Measurements from ENCODE around the gene OR5D16. TPM values are rescaled to one million over a fixed set of nuclear protein-coding genes. Genes with fewer than 3 reads are reported as not detected.
"Not testable (repeated sequence)": the region's sequence is repeated elsewhere in the genome, so short reads cannot be mapped to it uniquely, and the experiment has no call there.

OR5D16 gene
- total and polyA plus RNA-seq, 2 of the 13 experiments (the other 11 are each of a cell fraction or from before 2014, with no cell fraction given) = not detected

- H2AFZ ChIP-seq (ENCODE audit: low read length); H3K79me2 ChIP-seq (ENCODE audit: insufficient read depth, low read length); H4K20me1 ChIP-seq (ENCODE audit: insufficient read depth, low read length); H3K4me1 ChIP-seq (ENCODE audit: insufficient read depth, low read length); DNase-seq (ENCODE audit: low spot score); POLR2A ChIA-PET; in situ Hi-C loops (cut with HindIII; ENCODE audit: extremely low pct_ligation_motif_present, low pct_unique_long_range_greater_than_20kb); H3K4me3 ChIP-seq (replicated peaks in 1 of 3; ENCODE audit: insufficient read depth in 1 of 3, low read depth in 2 of 3, low read length in 3 of 3); H3K9me3 ChIP-seq (ENCODE audit: low read length); H3K27ac ChIP-seq (ENCODE audit: extremely low read length, insufficient read depth, low read length); ATAC-seq; BruUV-seq (replicated peaks); intact Hi-C loops (cut with micrococcal nuclease; ENCODE audit: unreplicated experiment); H3K4me2 ChIP-seq (ENCODE audit: low read depth, low read length); FAIRE-seq; H3K9ac ChIP-seq (ENCODE audit: insufficient read depth, low read depth, low read length); H3K27me3 ChIP-seq (ENCODE audit: control insufficient read depth in 1 of 2, insufficient read depth in 2 of 2, low read length in 2 of 2); H3K36me3 ChIP-seq (replicated peaks in 1 of 2; ENCODE audit: control insufficient read depth in 1 of 2, insufficient read depth in 2 of 2, low read length in 2 of 2); CTCF ChIA-PET (ENCODE audit: low intra/inter-chr PET ratio, low total read pairs): not testable (repeated sequence)
- WGBS (ENCODE audit: low lambda C conversion rate) = 52% methylated on average over 11 of the region's 34 CpGs
Observed at GRCh38 chr11:55873146-55873545, 34.6 kb downstream of the OR5D16 start.

GRCh38 chr11:55882997-55883396, 44.4 kb downstream of the OR5D16 start, which contains the start of gene TRIM51:
Gene TRIM51 (plus strand): TSS chr11:55883297. CDS start chr11:55885429, 2,132 bp downstream.
- H3K36me3 ChIP-seq (replicated peaks in 1 of 2; ENCODE audit: control insufficient read depth in 1 of 2, insufficient read depth in 2 of 2, low read length in 2 of 2); ATAC-seq; H3K27me3 ChIP-seq (ENCODE audit: control insufficient read depth in 1 of 2, insufficient read depth in 2 of 2, low read length in 2 of 2); DNase-seq (ENCODE audit: low spot score); in situ Hi-C loops (cut with HindIII; ENCODE audit: extremely low pct_ligation_motif_present, low pct_unique_long_range_greater_than_20kb); H2AFZ ChIP-seq (ENCODE audit: low read length); H3K79me2 ChIP-seq (ENCODE audit: insufficient read depth, low read length); POLR2A ChIA-PET; H3K4me2 ChIP-seq (ENCODE audit: low read depth, low read length); H3K27ac ChIP-seq (ENCODE audit: extremely low read length, insufficient read depth, low read length); BruUV-seq (replicated peaks); H3K4me1 ChIP-seq (ENCODE audit: insufficient read depth, low read length); H3K9ac ChIP-seq (ENCODE audit: insufficient read depth, low read depth, low read length); FAIRE-seq; H4K20me1 ChIP-seq (ENCODE audit: insufficient read depth, low read length); H3K4me3 ChIP-seq (replicated peaks in 1 of 3; ENCODE audit: insufficient read depth in 1 of 3, low read depth in 2 of 3, low read length in 3 of 3); H3K9me3 ChIP-seq (ENCODE audit: low read length); CTCF ChIA-PET (ENCODE audit: low intra/inter-chr PET ratio, low total read pairs); intact Hi-C loops (cut with micrococcal nuclease; ENCODE audit: unreplicated experiment): not testable (repeated sequence)
- WGBS (ENCODE audit: low lambda C conversion rate) = 41% methylated on average over 1 of the region's 1 CpG

DNA sequence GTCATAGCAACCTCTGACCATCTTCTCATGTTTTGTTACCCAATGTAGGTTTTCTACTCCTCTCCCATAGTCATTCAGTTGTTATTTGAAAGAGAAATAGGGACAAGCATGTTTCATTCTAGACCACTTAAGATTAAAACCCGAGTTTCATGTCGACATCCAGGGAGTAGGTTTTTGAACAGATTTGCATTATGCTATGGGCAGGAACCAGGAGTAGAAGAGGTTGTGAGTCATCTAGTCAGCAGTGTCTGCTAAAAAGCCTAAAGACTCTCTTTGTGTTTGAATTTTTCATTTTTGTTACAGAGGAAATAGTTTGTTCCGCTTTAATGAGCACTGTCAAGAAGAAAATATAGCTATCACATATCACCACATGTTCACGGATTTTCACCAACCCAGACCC, 46.4 kb downstream of the OR5D16 start:
- H4K20me1 ChIP-seq (ENCODE audit: insufficient read depth, low read length); H3K36me3 ChIP-seq (replicated peaks in 1 of 2; ENCODE audit: control insufficient read depth in 1 of 2, insufficient read depth in 2 of 2, low read length in 2 of 2); H3K27ac ChIP-seq (ENCODE audit: extremely low read length, insufficient read depth, low read length); H3K4me2 ChIP-seq (ENCODE audit: low read depth, low read length); H3K9ac ChIP-seq (ENCODE audit: insufficient read depth, low read depth, low read length); DNase-seq (ENCODE audit: low spot score); BruUV-seq (replicated peaks); H3K27me3 ChIP-seq (ENCODE audit: control insufficient read depth in 1 of 2, insufficient read depth in 2 of 2, low read length in 2 of 2); FAIRE-seq; POLR2A ChIA-PET; H2AFZ ChIP-seq (ENCODE audit: low read length); H3K4me1 ChIP-seq (ENCODE audit: insufficient read depth, low read length); CTCF ChIA-PET (ENCODE audit: low intra/inter-chr PET ratio, low total read pairs); H3K4me3 ChIP-seq (replicated peaks in 1 of 3; ENCODE audit: insufficient read depth in 1 of 3, low read depth in 2 of 3, low read length in 3 of 3); in situ Hi-C loops (cut with HindIII; ENCODE audit: extremely low pct_ligation_motif_present, low pct_unique_long_range_greater_than_20kb); H3K9me3 ChIP-seq (ENCODE audit: low read length); H3K79me2 ChIP-seq (ENCODE audit: insufficient read depth, low read length); ATAC-seq; intact Hi-C loops (cut with micrococcal nuclease; ENCODE audit: unreplicated experiment): not testable (repeated sequence)
- 1% methylated on average over 4 of the region's 4 CpGs for WGBS (ENCODE audit: low lambda C conversion rate)

DNA sequence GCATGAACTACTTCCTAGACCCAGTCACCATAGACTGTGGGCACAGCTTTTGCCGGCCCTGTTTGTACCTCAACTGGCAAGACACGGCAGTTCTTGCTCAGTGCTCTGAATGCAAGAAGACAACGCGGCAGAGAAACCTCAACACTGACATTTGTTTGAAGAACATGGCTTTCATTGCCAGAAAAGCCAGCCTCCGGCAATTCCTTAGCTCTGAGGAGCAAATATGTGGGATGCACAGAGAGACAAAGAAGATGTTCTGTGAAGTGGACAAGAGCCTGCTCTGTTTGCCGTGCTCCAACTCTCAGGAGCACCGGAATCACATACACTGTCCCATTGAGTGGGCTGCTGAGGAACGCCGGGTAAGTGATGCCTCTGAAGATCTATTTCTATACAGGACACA, 46.9 kb downstream of the OR5D16 start:
- H3K4me1 ChIP-seq (ENCODE audit: insufficient read depth, low read length); H3K27ac ChIP-seq (ENCODE audit: extremely low read length, insufficient read depth, low read length); DNase-seq (ENCODE audit: low spot score); H3K9me3 ChIP-seq (ENCODE audit: low read length); intact Hi-C loops (cut with micrococcal nuclease; ENCODE audit: unreplicated experiment); FAIRE-seq; POLR2A ChIA-PET; H3K27me3 ChIP-seq (ENCODE audit: control insufficient read depth in 1 of 2, insufficient read depth in 2 of 2, low read length in 2 of 2); in situ Hi-C loops (cut with HindIII; ENCODE audit: extremely low pct_ligation_motif_present, low pct_unique_long_range_greater_than_20kb); ATAC-seq; H2AFZ ChIP-seq (ENCODE audit: low read length); H3K9ac ChIP-seq (ENCODE audit: insufficient read depth, low read depth, low read length); H4K20me1 ChIP-seq (ENCODE audit: insufficient read depth, low read length); H3K4me2 ChIP-seq (ENCODE audit: low read depth, low read length); BruUV-seq (replicated peaks); CTCF ChIA-PET (ENCODE audit: low intra/inter-chr PET ratio, low total read pairs); H3K79me2 ChIP-seq (ENCODE audit: insufficient read depth, low read length); H3K4me3 ChIP-seq (replicated peaks in 1 of 3; ENCODE audit: insufficient read depth in 1 of 3, low read depth in 2 of 3, low read length in 3 of 3); H3K36me3 ChIP-seq (replicated peaks in 1 of 2; ENCODE audit: control insufficient read depth in 1 of 2, insufficient read depth in 2 of 2, low read length in 2 of 2): not testable (repeated sequence)
- 22% methylated on average over 9 of the region's 9 CpGs for WGBS (ENCODE audit: low lambda C conversion rate)
